RWPE2 (cell line): Measurements from ENCODE around the gene ABI1.
A peak's percentile ranks its signal among the peaks of the same experiment; 100 is the strongest.

ENCODE experiments used
- ATAC-seq: fragments of 200-7000 bp; cut with Tn5 transposase; 3 replicates; pipeline ENCODE4 v1.9.1; 2021; ENCODE audit warnings: low read depth
- DNase-seq: peaks from one replicate; pipeline ENCODE4 v3.0.0-alpha.2; 2020; ENCODE audit warnings: low spot score
- H3K27ac ChIP-seq: fragments of 450-650 bp; 2 replicates; pipeline ENCODE4 v1.5.1; 2017; ENCODE audit warnings: mild to moderate bottlenecking; ENCODE audit not compliant: poor library complexity, severe bottlenecking
- H3K27me3 ChIP-seq: fragments of 250-450 bp; sonication (Bioruptor Pico); 2 replicates; pipeline ENCODE4 v1.5.1; 2021; ENCODE audit warnings: mild to moderate bottlenecking, moderate library complexity; ENCODE audit not compliant: insufficient read depth, poor library complexity, severe bottlenecking
- H3K36me3 ChIP-seq: fragments of 250-450 bp; sonication (Bioruptor Pico); 2 replicates; pipeline ENCODE4 v1.5.1; 2020; ENCODE audit warnings: low read depth, mild to moderate bottlenecking, moderate library complexity
- H3K4me1 ChIP-seq: fragments of 250-450 bp; sonication (Bioruptor Pico); 2 replicates; pipeline ENCODE4 v1.5.1; 2021; ENCODE audit warnings: mild to moderate bottlenecking, moderate library complexity; ENCODE audit not compliant: insufficient read depth, poor library complexity, severe bottlenecking
- H3K4me3 ChIP-seq: fragments of 250-450 bp; sonication (Bioruptor Pico); 2 replicates; pipeline ENCODE4 v1.5.1; 2021; ENCODE audit warnings: mild to moderate bottlenecking, moderate library complexity; ENCODE audit not compliant: severe bottlenecking
- H3K9me3 ChIP-seq: fragments of 250-450 bp; sonication (Bioruptor Pico); 2 replicates; pipeline ENCODE4 v1.5.1; 2021; ENCODE audit warnings: mild to moderate bottlenecking, moderate library complexity; ENCODE audit not compliant: severe bottlenecking
- CTCF ChIP-seq: fragments of 450-650 bp; IDR thresholded peaks from one replicate; pipeline ENCODE4 v1.5.1; 2017; ENCODE audit warnings: mild to moderate bottlenecking, moderate library complexity; ENCODE audit not compliant: poor library complexity, severe bottlenecking

ABI1 gene

DNA sequence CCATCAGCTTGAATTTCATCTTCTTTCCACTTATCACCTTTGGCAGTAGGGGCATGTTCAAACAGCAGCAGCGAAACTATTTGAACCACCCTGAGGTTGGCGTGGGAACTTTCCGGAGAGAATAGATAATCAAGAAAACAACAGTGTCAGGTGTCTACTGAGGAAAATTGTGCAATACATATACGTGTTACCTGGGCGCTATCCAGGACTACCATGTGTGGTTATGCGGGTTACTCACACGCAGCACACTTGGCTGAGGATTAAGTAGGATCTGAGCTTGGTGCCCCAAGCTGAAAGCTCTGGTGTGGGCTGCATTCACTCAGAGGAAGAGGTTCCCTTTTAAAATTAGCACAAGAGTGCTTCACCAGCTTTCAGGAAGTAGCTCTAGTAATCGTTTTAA, 8.8 kb upstream of the ABI1 start:
- H3K9me3 ChIP-seq = no peaks in the 10 kb centered on the region
- DNase-seq = peak; percentile 83
- TF ChIP-seq CTCF = no peak
- peak; percentile 97 for ATAC-seq
- H3K36me3 ChIP-seq = no peaks in the 10 kb centered on the region
- peak overlapping the region; percentile 12 for H3K27ac ChIP-seq
- H3K4me3 ChIP-seq = no peak overlapping the region
- H3K27me3 ChIP-seq = no peaks in the 10 kb centered on the region
- peaks cover 7% of the 10 kb centered on the region for H3K4me1 ChIP-seq

GRCh38 chr10:26863351-26864076, 2.8 kb upstream of the ABI1 start:
- H3K4me3 ChIP-seq = no peak overlapping the region
- DNase-seq (no peak), ATAC-seq (no peak)
- H3K9me3 ChIP-seq = no peaks in the 10 kb centered on the region
- H3K4me1 ChIP-seq = no peaks in the 10 kb centered on the region
- no peaks in the 10 kb centered on the region for H3K27me3 ChIP-seq
- no peaks in the 10 kb centered on the region for H3K36me3 ChIP-seq
- no peak for TF ChIP-seq CTCF
- H3K27ac ChIP-seq = no peak overlapping the region

GRCh38 chr10:26861205-26861998, 644 bp upstream of the ABI1 start:
- ATAC-seq (no peak), DNase-seq (no peak)
- H3K27ac ChIP-seq = peak overlapping the region; percentile 87
- no peaks in the 10 kb centered on the region for H3K27me3 ChIP-seq
- no peaks in the 10 kb centered on the region for H3K36me3 ChIP-seq
- TF ChIP-seq CTCF = peak; percentile 92
- no peak overlapping the region for H3K4me3 ChIP-seq
- no peaks in the 10 kb centered on the region for H3K9me3 ChIP-seq
- peaks cover 7% of the 10 kb centered on the region for H3K4me1 ChIP-seq

DNA sequence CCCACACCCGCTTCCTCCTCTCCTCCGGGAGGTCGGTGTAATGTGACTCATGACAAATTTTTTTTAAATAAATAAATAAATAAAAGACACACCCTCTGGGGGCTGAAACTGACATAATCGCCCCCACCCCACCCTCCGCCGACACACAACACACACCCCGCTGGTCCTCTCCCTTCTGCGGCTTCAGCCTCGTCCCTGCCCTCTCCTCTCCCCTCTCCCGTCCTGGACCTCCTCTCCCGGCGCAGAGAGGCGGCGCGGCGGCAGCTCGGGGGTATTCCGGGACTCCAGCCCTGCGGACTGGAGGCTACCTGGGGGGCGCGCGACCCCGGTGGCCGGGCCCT, 686 bp downstream of the ABI1 start:
- TF ChIP-seq CTCF = no peak
- ATAC-seq = peak; percentile 53
- Histone ChIP-seq H3K4me3 (peak overlapping the region; percentile 95), H3K27me3 (no peaks in the 10 kb centered on the region), H3K9me3 (no peaks in the 10 kb centered on the region), H3K4me1 (peaks cover 13% of the 10 kb centered on the region), H3K27ac (peak overlapping the region; percentile 87), H3K36me3 (no peaks in the 10 kb centered on the region)
- peak; percentile 81 for DNase-seq
